IPS-18a (cell line): ENCODE results near the gene PPIA.
"Not testable (repeated sequence)": the region's sequence is repeated elsewhere in the genome, so short reads cannot be mapped to it uniquely, and the experiment has no call there.

Source experiments
- H3K27ac ChIP-seq: one replicate; pipeline ENCODE4 v1.5.1; 2013; ENCODE audit warnings: low read length
- H3K27me3 ChIP-seq: one replicate; pipeline ENCODE4 v1.6.1; 2013; ENCODE audit warnings: mild to moderate bottlenecking, low read length; ENCODE audit not compliant: control insufficient read depth, insufficient read depth
- H3K36me3 ChIP-seq: one replicate; pipeline ENCODE4 v1.6.1; 2013; ENCODE audit warnings: low read depth, low read length; ENCODE audit not compliant: control insufficient read depth
- H3K4me1 ChIP-seq: one replicate; pipeline ENCODE4 v1.6.1; 2013; ENCODE audit warnings: low read depth, low read length; ENCODE audit not compliant: control insufficient read depth
- H3K4me3 ChIP-seq: one replicate; pipeline ENCODE4 v1.5.1; 2013; ENCODE audit warnings: low read length
- H3K9ac ChIP-seq: one replicate; pipeline ENCODE4 v1.6.1; 2013; ENCODE audit warnings: mild to moderate bottlenecking, low read length, moderate library complexity
- H3K9me3 ChIP-seq: one replicate; pipeline ENCODE4 v1.6.1; 2013; ENCODE audit warnings: low read depth, low read length; ENCODE audit not compliant: control insufficient read depth

The PPIA gene

GRCh38 chr7:44775383-44776107 lies 20.9 kb upstream of the PPIA start:
- Histone ChIP-seq H3K4me3 (no peak overlapping the region), H3K36me3 (no peaks in the 10 kb centered on the region), H3K4me1 (no peaks in the 10 kb centered on the region), H3K27me3 (no peaks in the 10 kb centered on the region), H3K27ac (no peak overlapping the region), H3K9me3 (no peaks in the 10 kb centered on the region), H3K9ac (no peak overlapping the region)

DNA sequence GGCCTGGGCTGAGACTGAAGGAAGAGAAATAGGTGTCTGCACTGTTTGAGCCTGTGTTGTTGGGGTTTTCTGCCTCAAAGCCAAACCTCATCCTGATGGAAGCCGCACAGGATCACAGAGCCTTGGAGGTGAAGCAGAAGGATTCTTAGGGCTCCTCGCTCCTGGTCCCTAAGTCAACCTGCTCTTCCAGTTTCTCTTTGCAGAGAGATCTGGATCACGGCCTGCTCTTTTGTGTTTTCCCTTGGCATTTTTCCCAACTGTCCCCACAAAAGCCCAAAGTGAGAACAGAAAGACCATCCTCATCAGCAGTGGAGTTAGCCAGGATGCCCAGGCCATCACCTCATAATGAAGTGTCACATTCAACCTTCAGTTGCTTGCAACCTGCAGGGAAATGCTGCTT lies 20.3 kb upstream of the PPIA start:
- Histone ChIP-seq H3K27me3 (no peaks in the 10 kb centered on the region), H3K4me3 (no peak overlapping the region), H3K9me3 (no peaks in the 10 kb centered on the region), H3K9ac (no peak overlapping the region), H3K27ac (no peak overlapping the region), H3K36me3 (no peaks in the 10 kb centered on the region), H3K4me1 (no peaks in the 10 kb centered on the region)

DNA sequence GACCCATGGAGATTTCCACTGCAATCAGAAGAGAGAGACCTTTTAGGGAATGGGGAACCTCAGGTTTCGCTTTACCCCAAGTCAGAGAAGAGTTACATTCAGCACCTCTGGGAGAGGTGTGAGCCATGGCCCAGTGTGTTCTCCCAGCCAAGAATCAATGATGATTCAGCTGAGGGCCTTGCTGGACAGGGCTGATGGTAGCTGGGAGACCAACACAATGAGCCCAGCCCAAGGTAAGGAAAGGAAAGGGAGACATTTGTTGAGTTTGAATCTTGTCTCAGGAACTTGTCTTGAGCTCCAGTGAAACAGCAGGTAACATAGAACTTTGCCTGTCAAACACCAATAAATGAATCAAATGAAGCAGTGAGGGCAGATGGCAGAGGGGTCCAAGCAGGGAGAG lies 14.0 kb upstream of the PPIA start:
- no peak overlapping the region for H3K9ac ChIP-seq
- H3K4me3 ChIP-seq: no peak overlapping the region
- H3K36me3 ChIP-seq: no peaks in the 10 kb centered on the region
- no peaks in the 10 kb centered on the region for H3K27me3 ChIP-seq
- no peak overlapping the region for H3K27ac ChIP-seq
- no peaks in the 10 kb centered on the region for H3K4me1 ChIP-seq
- H3K9me3 ChIP-seq: no peaks in the 10 kb centered on the region

DNA sequence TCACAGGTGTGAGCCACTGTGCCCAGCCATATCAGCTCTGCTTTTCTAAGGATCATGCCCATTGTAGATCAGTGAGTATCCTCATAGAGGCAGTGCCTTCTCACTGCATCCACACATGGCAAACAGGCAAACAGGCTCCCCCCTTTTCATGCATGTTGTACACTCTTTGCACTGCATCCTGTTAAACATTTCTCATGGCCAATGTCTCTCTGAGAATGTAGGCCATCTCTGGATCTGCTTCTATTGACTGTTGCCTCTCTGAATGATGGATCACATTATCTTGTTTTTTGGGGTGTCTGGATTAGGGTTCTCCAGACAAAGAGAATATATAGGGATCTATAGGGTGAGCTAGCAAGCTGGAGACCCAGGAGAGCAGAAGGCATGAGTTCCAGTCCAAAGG lies 13.1 kb upstream of the PPIA start:
- no peaks in the 10 kb centered on the region for H3K36me3 ChIP-seq
- H3K4me1 ChIP-seq: no peaks in the 10 kb centered on the region
- no peak overlapping the region for H3K27ac ChIP-seq
- no peak overlapping the region for H3K4me3 ChIP-seq
- H3K9ac ChIP-seq: no peak overlapping the region
- no peaks in the 10 kb centered on the region for H3K9me3 ChIP-seq
- H3K27me3 ChIP-seq: no peaks in the 10 kb centered on the region

GRCh38 chr7:44784364-44784763 lies 12.1 kb upstream of the PPIA start:
- H3K27ac ChIP-seq: no peak overlapping the region
- no peaks in the 10 kb centered on the region for H3K36me3 ChIP-seq
- H3K4me3 ChIP-seq: no peak overlapping the region
- no peak overlapping the region for H3K9ac ChIP-seq
- H3K27me3 ChIP-seq: no peaks in the 10 kb centered on the region
- no peaks in the 10 kb centered on the region for H3K4me1 ChIP-seq
- no peaks in the 10 kb centered on the region for H3K9me3 ChIP-seq

GRCh38 chr7:44785218-44785617 lies 11.3 kb upstream of the PPIA start:
- H3K9me3 ChIP-seq, H3K4me1 ChIP-seq, H3K36me3 ChIP-seq, H3K4me3 ChIP-seq, H3K27ac ChIP-seq, H3K27me3 ChIP-seq, H3K9ac ChIP-seq: not testable (repeated sequence)

GRCh38 chr7:44787041-44787440 lies 9.4 kb upstream of the PPIA start:
- Histone ChIP-seq H3K9ac (no peak overlapping the region), H3K4me3 (no peak overlapping the region), H3K9me3 (no peaks in the 10 kb centered on the region), H3K27me3 (no peaks in the 10 kb centered on the region), H3K4me1 (no peaks in the 10 kb centered on the region), H3K36me3 (no peaks in the 10 kb centered on the region), H3K27ac (no peak overlapping the region)

GRCh38 chr7:44787762-44788161 lies 8.7 kb upstream of the PPIA start:
- H3K36me3 ChIP-seq: no peaks in the 10 kb centered on the region
- H3K27me3 ChIP-seq: no peaks in the 10 kb centered on the region
- no peak overlapping the region for H3K4me3 ChIP-seq
- H3K27ac ChIP-seq: no peak overlapping the region
- no peaks in the 10 kb centered on the region for H3K4me1 ChIP-seq
- no peaks in the 10 kb centered on the region for H3K9me3 ChIP-seq
- no peak overlapping the region for H3K9ac ChIP-seq

DNA sequence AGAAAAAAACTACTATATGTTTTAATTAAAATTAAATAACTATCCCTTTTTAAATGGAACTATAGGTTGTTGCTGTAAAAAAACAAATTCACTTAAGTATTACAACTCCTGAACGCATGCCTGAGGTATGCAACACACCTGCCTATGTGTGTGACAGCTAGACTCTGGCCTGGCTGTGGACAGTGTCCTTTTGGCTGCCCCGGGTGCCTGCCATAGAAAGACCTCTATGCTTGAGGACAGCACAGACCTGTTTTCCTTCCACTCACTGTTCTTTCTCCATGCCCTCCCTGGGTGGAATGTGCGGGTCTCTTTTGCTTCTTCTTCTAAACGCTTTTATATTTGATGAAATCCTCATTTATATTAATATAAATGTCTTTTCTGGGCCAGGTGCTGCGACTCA lies 6.5 kb upstream of the PPIA start:
- H3K27ac ChIP-seq: no peak overlapping the region
- H3K36me3 ChIP-seq: no peaks in the 10 kb centered on the region
- H3K4me3 ChIP-seq: no peak overlapping the region
- H3K9ac ChIP-seq: no peak overlapping the region
- H3K27me3 ChIP-seq: no peaks in the 10 kb centered on the region
- no peaks in the 10 kb centered on the region for H3K4me1 ChIP-seq
- no peaks in the 10 kb centered on the region for H3K9me3 ChIP-seq

DNA sequence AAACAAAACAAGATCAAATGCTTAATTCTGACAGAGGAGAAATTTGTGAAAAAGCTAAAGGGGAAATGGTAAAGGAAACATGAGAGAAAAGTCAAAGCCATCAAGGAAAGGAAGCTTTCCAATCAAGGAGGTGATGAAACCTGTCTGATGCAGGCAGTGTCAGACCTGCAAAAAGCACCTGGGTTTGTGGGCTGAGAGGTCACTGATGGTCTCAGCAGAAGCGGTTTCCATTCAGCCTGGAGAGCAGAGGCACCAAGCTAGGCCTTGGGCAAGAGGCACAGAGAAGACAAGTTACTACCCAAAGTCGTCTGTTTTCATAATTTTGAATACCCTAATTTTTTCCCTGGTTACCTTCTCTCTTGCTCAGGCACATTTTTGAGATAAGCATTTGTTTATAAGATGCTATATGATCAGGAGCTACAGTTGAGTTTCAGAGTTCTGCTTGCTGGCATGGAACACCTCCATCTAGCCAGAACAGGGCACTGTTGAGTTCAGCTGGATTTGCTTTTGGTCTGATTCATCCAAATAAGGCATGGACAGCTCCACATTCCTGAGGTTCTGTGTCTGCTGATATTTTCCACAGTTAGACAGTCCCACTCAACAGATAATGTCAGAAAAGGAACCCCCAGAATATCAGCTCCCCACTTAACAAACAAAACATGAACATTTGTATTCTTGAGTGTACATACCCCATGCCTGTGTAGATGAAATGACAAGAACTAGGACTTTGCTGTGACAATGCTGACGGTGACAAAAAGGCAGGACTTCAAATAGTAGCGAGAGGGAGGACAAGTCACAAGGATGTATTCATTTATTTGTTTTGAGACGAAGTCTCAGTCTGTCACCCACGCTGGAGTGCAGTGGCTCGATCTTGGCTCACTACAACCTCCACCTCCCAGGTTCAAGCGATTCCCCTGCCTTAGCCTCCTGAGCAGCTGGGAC lies 4.9 kb upstream of the PPIA start:
- Histone ChIP-seq H3K4me3 (no peak overlapping the region), H3K9ac (no peak overlapping the region), H3K27me3 (no peaks in the 10 kb centered on the region), H3K4me1 (no peaks in the 10 kb centered on the region), H3K9me3 (no peaks in the 10 kb centered on the region), H3K27ac (no peak overlapping the region), H3K36me3 (no peaks in the 10 kb centered on the region)

DNA sequence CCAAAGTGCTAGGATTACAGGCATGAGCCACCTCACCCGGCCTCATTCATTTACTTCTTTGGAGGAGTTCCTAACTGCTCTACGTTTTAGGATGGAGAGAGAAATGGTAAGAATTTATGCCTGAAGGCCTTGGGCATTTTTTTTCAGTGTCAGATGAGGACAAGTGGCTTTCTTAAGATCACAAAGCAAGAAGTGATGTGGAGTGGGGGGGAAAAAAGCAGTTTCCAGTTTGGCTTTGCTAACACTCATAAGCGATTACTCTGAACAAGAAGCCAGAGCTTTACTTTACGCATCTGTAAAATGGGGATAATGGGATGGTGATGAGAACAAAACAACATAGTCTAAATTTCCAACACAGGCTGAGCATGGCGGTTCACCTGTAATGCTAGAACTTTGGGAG lies 2.6 kb upstream of the PPIA start:
- Histone ChIP-seq H3K4me3 (no peak overlapping the region), H3K4me1 (peaks cover 4% of the 10 kb centered on the region), H3K9me3 (no peaks in the 10 kb centered on the region), H3K27ac (no peak overlapping the region), H3K36me3 (peaks cover 15% of the 10 kb centered on the region), H3K27me3 (no peaks in the 10 kb centered on the region), H3K9ac (no peak overlapping the region)

DNA sequence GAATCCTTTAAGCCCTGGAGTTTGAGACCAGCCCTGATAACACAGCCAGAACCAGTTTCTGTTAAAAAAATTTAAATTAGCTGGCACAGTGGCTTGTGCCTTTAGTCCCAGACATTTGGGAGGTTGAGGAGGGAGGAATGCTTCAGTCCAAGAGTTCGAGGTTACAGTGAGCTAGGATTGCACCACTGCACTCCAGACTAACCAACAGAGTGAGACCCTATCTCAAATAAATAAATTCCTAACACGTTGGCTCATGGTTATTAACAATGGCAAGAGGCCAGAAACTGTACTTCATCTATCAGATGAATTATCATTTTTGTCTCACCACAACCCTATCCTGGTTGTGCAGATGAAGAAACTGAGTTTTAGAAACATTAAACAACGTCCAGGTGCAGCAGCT lies 2.1 kb upstream of the PPIA start:
- Histone ChIP-seq H3K9me3 (no peaks in the 10 kb centered on the region), H3K27ac (no peak overlapping the region), H3K27me3 (no peaks in the 10 kb centered on the region), H3K4me1 (peaks cover 4% of the 10 kb centered on the region), H3K4me3 (no peak overlapping the region), H3K9ac (no peak overlapping the region), H3K36me3 (peaks cover 20% of the 10 kb centered on the region)
